HCT116 (cell line): ENCODE data around the gene SPRED3. TPM values are rescaled to one million over a fixed set of nuclear protein-coding genes. Genes with fewer than 3 reads are reported as not detected.
"Not testable (repeated sequence)": the region's sequence is repeated elsewhere in the genome, so short reads cannot be mapped to it uniquely, and the experiment has no call there.

Source experiments
- ATAC-seq: fragments of 200-7000 bp; cut with Tn5 transposase; 2 replicates; pipeline ENCODE4 v1.9.1; 2020; ENCODE audit warnings: mild to moderate bottlenecking, moderate library complexity
- BruUV-seq: library from RNA; stranded (reverse); fragments of 400-500 nt; replicated peaks from 2 replicates; lab custom pipeline; 2021; lab: Mats Ljungman, UMichigan
- CTCF ChIA-PET: fragments of 300-600 bp; sonication (Branson Sonifier 250); formaldehyde crosslinking; loops from one replicate; lab custom pipeline; 2021; ENCODE audit warnings: antibody characterized with exemption; lab: Charles Lee
- POLR2A ChIA-PET: fragments of 300-600, 350-600 bp; sonication (Branson Sonifier 250); formaldehyde crosslinking; loops from one replicate; lab custom pipeline; 2021; ENCODE audit warnings: antibody characterized with exemption; lab: Charles Lee
- RAD21 ChIA-PET, 2 experiments: fragments of 300-600 bp; sonication (Branson Sonifier 250); formaldehyde crosslinking; loops; one replicate each; lab custom pipeline; 2023; ENCODE audit warnings: low total read pairs in 2 of 2; ENCODE audit not compliant: uncharacterized antibody in 2 of 2, unreplicated experiment in 2 of 2, low non-redundant PET in 1 of 2; lab: Charles Lee
- DNase-seq: peaks from one replicate; pipeline ENCODE4 v3.0.0-alpha.2; 2010; ENCODE audit warnings: low read depth, low spot score
- H2AFZ ChIP-seq: fragments of 200-600 bp; shearing (Covaris generic), sonication (generic); 2 replicates; pipeline ENCODE4 v1.6.1; 2017; ENCODE audit warnings: low read depth, mixed run types, mixed read lengths, antibody characterized with exemption, low read length; ENCODE audit not compliant: poor library complexity, severe bottlenecking
- H3K27ac ChIP-seq: 2 replicates; pipeline ENCODE4 v1.5.1; 2012; ENCODE audit warnings: low read depth, low read length
- H3K27me3 ChIP-seq: fragments of 200-600 bp; sonication (generic); 2 replicates; pipeline ENCODE4 v1.6.1; 2016; ENCODE audit warnings: mixed run types, low read length, mixed read lengths; ENCODE audit not compliant: insufficient read depth
- H3K36me3 ChIP-seq, 2 experiments: fragments of 200-500 bp in 1 of 2; fragments of 200-600 bp in 1 of 2; sonication (Bioruptor generic) in 1 of 2; sonication (generic) in 1 of 2; 2 replicates each; pipeline versions ENCODE4 v1.5.1 to v1.6.1; 2014 to 2016; ENCODE audit warnings: low read length in 2 of 2, inconsistent platforms in 1 of 2, mixed read lengths in 1 of 2, mixed run types in 1 of 2; ENCODE audit not compliant: insufficient read depth in 2 of 2, control insufficient read depth in 1 of 2
- H3K4me1 ChIP-seq, 2 experiments: fragments of 200-600 bp in 1 of 2; sonication (generic) in 1 of 2; 2 replicates each; pipeline versions ENCODE4 v1.5.1 to v1.6.1; 2012 to 2017; ENCODE audit warnings: low read length in 2 of 2, inconsistent platforms in 1 of 2, mild to moderate bottlenecking in 1 of 2, mixed read lengths in 1 of 2, mixed run types in 1 of 2, moderate library complexity in 1 of 2; ENCODE audit not compliant: insufficient read depth in 2 of 2, control insufficient read depth in 1 of 2
- H3K4me2 ChIP-seq: fragments of 200-600 bp; sonication (generic); 2 replicates; pipeline ENCODE4 v1.6.1; 2017; ENCODE audit warnings: mixed run types, low read length, mixed read lengths
- H3K4me3 ChIP-seq, 2 experiments: fragments of 200-600 bp in 1 of 2; sonication (generic) in 1 of 2; replicated peaks in 1 of 2; 2 replicates each; pipeline ENCODE4 v1.5.1; 2011 to 2016; ENCODE audit warnings: low read length in 2 of 2, control low read depth in 1 of 2, low read depth in 1 of 2, mild to moderate bottlenecking in 1 of 2, mixed read lengths in 1 of 2, mixed run types in 1 of 2
- H3K79me2 ChIP-seq: fragments of 200-600 bp; sonication (generic); 2 replicates; pipeline ENCODE4 v1.6.1; 2017; ENCODE audit warnings: mild to moderate bottlenecking, mixed run types, low read length, moderate library complexity, mixed read lengths; ENCODE audit not compliant: insufficient read depth
- H3K9ac ChIP-seq: fragments of 200-600 bp; sonication (generic); 2 replicates; pipeline ENCODE4 v1.6.1; 2016; ENCODE audit warnings: low read length, mixed read lengths
- H3K9me2 ChIP-seq: fragments of 200-600 bp; sonication (generic), shearing (Covaris generic); 2 replicates; pipeline ENCODE4 v1.6.1; 2017; ENCODE audit warnings: mixed run types, mild to moderate bottlenecking, moderate library complexity; ENCODE audit not compliant: insufficient read depth
- H3K9me3 ChIP-seq, 2 experiments: fragments of 200-500 bp in 1 of 2; fragments of 200-600 bp in 1 of 2; sonication (Bioruptor generic) in 1 of 2; sonication (generic) in 1 of 2; 2 replicates each; pipeline ENCODE4 v1.6.1; 2014 to 2017; ENCODE audit warnings: low read length in 2 of 2, mixed read lengths in 2 of 2, inconsistent platforms in 1 of 2, low read depth in 1 of 2, mild to moderate bottlenecking in 1 of 2, mixed run types in 1 of 2, moderate library complexity in 1 of 2; ENCODE audit not compliant: control insufficient read depth in 1 of 2, insufficient read depth in 1 of 2
- H4K20me1 ChIP-seq: fragments of 200-600 bp; sonication (generic), shearing (Covaris generic); 2 replicates; pipeline ENCODE4 v1.6.1; 2017; ENCODE audit warnings: mixed run types, mild to moderate bottlenecking, moderate library complexity; ENCODE audit not compliant: insufficient read depth
- JUND ChIP-seq: IDR thresholded peaks from 2 replicates; pipeline ENCODE4 v1.6.1; 2012
- SIN3A ChIP-seq: IDR thresholded peaks from 2 replicates; pipeline ENCODE4 v1.6.1; 2012; ENCODE audit warnings: low read depth
- ZNF274 ChIP-seq: fragments of 200-500 bp; sonication (Bioruptor generic); IDR thresholded peaks from 2 replicates; pipeline ENCODE4 v1.6.1; 2014; ENCODE audit warnings: mild to moderate bottlenecking, low read depth, low read length, inconsistent platforms
- intact Hi-C: fragments of 100-400 bp; cut with micrococcal nuclease; formaldehyde crosslinking; loops from 2 replicates; pipeline ENCODE4 v1.10.0; 2022
- total RNA-seq: library from RNA; stranded (reverse); gene quantifications from one replicate; pipeline ENCODE4 v1.2.1, GENCODE V29; 2021; ENCODE audit not compliant: unreplicated experiment
- TF ChIP-seq, protein P1 (sequence below): IDR thresholded peaks from 2 replicates; pipeline ENCODE4 v1.6.1; 2012; ENCODE audit warnings: low read depth

SPRED3 gene
- total RNA-seq, 1 experiment from 2014 or later: 3.4 TPM

GRCh38 chr19:38427035-38427677, 38.7 kb downstream of the SPRED3 start:
- BruUV-seq, ATAC-seq, RAD21 ChIA-PET, intact Hi-C loops, H3K9me2 ChIP-seq, H3K79me2 ChIP-seq, H3K36me3 ChIP-seq, H3K27me3 ChIP-seq, H4K20me1 ChIP-seq, POLR2A ChIA-PET, H3K4me1 ChIP-seq, H2AFZ ChIP-seq, H3K27ac ChIP-seq, DNase-seq, H3K9ac ChIP-seq, H3K4me2 ChIP-seq, H3K9me3 ChIP-seq, H3K4me3 ChIP-seq: not testable (repeated sequence)
- CTCF ChIA-PET: interaction anchor here (1.7 kb wide), 1 partner anchor 24 kb away, joined by 6 read pairs; the partner anchor contains the start of gene FAM98C

- Histone ChIP-seq H2AFZ (no peak overlapping the region), H3K9me2 (no peaks in the 10 kb centered on the region)
- CTCF ChIA-PET: interaction anchor here (1.7 kb wide), 1 partner anchor 27 kb away, joined by 6 read pairs; the partner anchor contains the start of gene FAM98C
These were observed 40.7 kb downstream of the SPRED3 start for GRCh38 chr19:38429055-38429810.

More at GRCh38 chr19:38429055-38429810, 40.7 kb downstream of the SPRED3 start:
- Histone ChIP-seq H3K4me2 (no peak overlapping the region), H4K20me1 (no peaks in the 10 kb centered on the region), H3K27me3 (no peaks in the 10 kb centered on the region), H3K9me3 (no peaks in the 10 kb centered on the region), H3K9ac (no peak overlapping the region), H3K36me3 (no peaks in the 10 kb centered on the region), H3K79me2 (no peaks in the 10 kb centered on the region), H3K27ac (no peak overlapping the region), H3K4me3 (no peak overlapping the region), H3K4me1 (peaks cover 0 to 11% of the 10 kb centered on the region in 2 experiments; a peak in 2 of 4 replicates)
- RAD21 ChIA-PET: interaction anchor here in 1 of 2 experiments (0.5 kb wide), 1 partner anchor 183 kb away, joined by 3 read pairs; no protein-coding TSS in a partner anchor
- no peak for DNase-seq
- BruUV-seq: no TSS peak
- no peak for TF ChIP-seq ZNF274
- TF ChIP-seq, protein P1, sequence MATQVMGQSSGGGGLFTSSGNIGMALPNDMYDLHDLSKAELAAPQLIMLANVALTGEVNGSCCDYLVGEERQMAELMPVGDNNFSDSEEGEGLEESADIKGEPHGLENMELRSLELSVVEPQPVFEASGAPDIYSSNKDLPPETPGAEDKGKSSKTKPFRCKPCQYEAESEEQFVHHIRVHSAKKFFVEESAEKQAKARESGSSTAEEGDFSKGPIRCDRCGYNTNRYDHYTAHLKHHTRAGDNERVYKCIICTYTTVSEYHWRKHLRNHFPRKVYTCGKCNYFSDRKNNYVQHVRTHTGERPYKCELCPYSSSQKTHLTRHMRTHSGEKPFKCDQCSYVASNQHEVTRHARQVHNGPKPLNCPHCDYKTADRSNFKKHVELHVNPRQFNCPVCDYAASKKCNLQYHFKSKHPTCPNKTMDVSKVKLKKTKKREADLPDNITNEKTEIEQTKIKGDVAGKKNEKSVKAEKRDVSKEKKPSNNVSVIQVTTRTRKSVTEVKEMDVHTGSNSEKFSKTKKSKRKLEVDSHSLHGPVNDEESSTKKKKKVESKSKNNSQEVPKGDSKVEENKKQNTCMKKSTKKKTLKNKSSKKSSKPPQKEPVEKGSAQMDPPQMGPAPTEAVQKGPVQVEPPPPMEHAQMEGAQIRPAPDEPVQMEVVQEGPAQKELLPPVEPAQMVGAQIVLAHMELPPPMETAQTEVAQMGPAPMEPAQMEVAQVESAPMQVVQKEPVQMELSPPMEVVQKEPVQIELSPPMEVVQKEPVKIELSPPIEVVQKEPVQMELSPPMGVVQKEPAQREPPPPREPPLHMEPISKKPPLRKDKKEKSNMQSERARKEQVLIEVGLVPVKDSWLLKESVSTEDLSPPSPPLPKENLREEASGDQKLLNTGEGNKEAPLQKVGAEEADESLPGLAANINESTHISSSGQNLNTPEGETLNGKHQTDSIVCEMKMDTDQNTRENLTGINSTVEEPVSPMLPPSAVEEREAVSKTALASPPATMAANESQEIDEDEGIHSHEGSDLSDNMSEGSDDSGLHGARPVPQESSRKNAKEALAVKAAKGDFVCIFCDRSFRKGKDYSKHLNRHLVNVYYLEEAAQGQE: no peak
- TF ChIP-seq SIN3A: no peak
- TF ChIP-seq JUND: no peak
- ATAC-seq: no peak
- POLR2A ChIA-PET: interaction anchor here (1.3 kb wide), 1 partner anchor 27 kb away, joined by 3 read pairs; the partner anchor contains the start of gene FAM98C
- intact Hi-C loops: no loop called here
